PFSK-1 (cell line): ENCODE results near the gene TANGO6.

Source experiments
- FOXP2 ChIP-seq: optimal IDR thresholded peaks from 2 replicates; pipeline ENCODE3; 2011; ENCODE audit warnings: borderline replicate concordance, control low read depth, inconsistent platforms; ENCODE audit not compliant: insufficient read depth; ENCODE audit errors: extremely low read length, extremely low read depth
- POLR2AphosphoS5 ChIP-seq: IDR thresholded peaks from 2 replicates; pipeline ENCODE4 v1.6.1; 2012; ENCODE audit warnings: low read depth, mild to moderate bottlenecking, control low read depth, low read length, moderate library complexity
- REST ChIP-seq, 2 experiments: IDR thresholded peaks; 2 replicates each; pipeline versions ENCODE4 v1.6.1 to v1.8.0; 2011 to 2012; ENCODE audit warnings: low read depth in 2 of 2, low read length in 2 of 2, control low read depth in 1 of 2, inconsistent platforms in 1 of 2, mild to moderate bottlenecking in 1 of 2, moderate library complexity in 1 of 2; ENCODE audit not compliant: insufficient read depth in 1 of 2
- SIN3A ChIP-seq: IDR thresholded peaks from 2 replicates; pipeline ENCODE4 v1.6.1; 2012; ENCODE audit warnings: mild to moderate bottlenecking, low read length, moderate library complexity, borderline replicate concordance; ENCODE audit not compliant: insufficient read depth
- TAF1 ChIP-seq: IDR thresholded peaks from 2 replicates; pipeline ENCODE4 v1.6.1; 2012; ENCODE audit warnings: low read length, control low read depth, borderline replicate concordance; ENCODE audit not compliant: insufficient read depth

- TF ChIP-seq POLR2AphosphoS5 (no peak), TAF1 (no peak), REST (IDR thresholded peaks at IDR 0.05; ENCODE audit: insufficient read depth in 1 of 2, low read depth in 2 of 2, low read length in 2 of 2) (no peak), FOXP2 (no peak), SIN3A (no peak)
These were observed 93.7 kb downstream of the TANGO6 start for GRCh38 chr16:68936736-68937631.
